Memory B cell (primary cell): ENCODE data around the gene NHS.

Experiments used
- ATAC-seq: fragments of 150-1000 bp; cut with Tn5 transposase; 2 replicates; pipeline ENCODE4 v1.10.0; 2021; ENCODE audit warnings: low read depth, mild to moderate bottlenecking, moderate library complexity
- DNase-seq, 2 donors: peaks; one replicate each; pipeline ENCODE4 v3.0.0; 2022; ENCODE audit warnings: low spot score in 2 of 2
- H3K27ac Mint-ChIP-seq: one replicate; pipeline ENCODE4 v1.8.0; 2022; ENCODE audit warnings: mild to moderate bottlenecking, moderate library complexity, mixed read lengths
- H3K27me3 Mint-ChIP-seq: one replicate; pipeline ENCODE4 v1.8.0; 2022; ENCODE audit warnings: mixed read lengths
- H3K36me3 Mint-ChIP-seq: one replicate; pipeline ENCODE4 v1.8.0; 2022; ENCODE audit warnings: mild to moderate bottlenecking, mixed read lengths
- H3K4me1 Mint-ChIP-seq: one replicate; pipeline ENCODE4 v1.8.0; 2022; ENCODE audit warnings: mixed read lengths
- H3K4me3 Mint-ChIP-seq: one replicate; pipeline ENCODE4 v1.8.0; 2022; ENCODE audit warnings: mild to moderate bottlenecking, moderate library complexity, mixed read lengths
- H3K9me3 Mint-ChIP-seq: one replicate; pipeline ENCODE4 v1.8.0; 2022; ENCODE audit warnings: mixed read lengths

NHS gene

GRCh38 chrX:17414027-17414658 lies 39.1 kb downstream of the NHS start:
- Mint-ChIP-seq H3K4me3 (no peak overlapping the region), H3K27ac (no peak overlapping the region), H3K36me3 (no peaks in the 10 kb centered on the region), H3K9me3 (no peaks in the 10 kb centered on the region), H3K4me1 (no peaks in the 10 kb centered on the region), H3K27me3 (peaks cover 1% of the 10 kb centered on the region)
- DNase-seq: no peak
- no peak for ATAC-seq

GRCh38 chrX:17414839-17415238 lies 39.8 kb downstream of the NHS start:
- H3K36me3 Mint-ChIP-seq: no peaks in the 10 kb centered on the region
- peaks cover 1% of the 10 kb centered on the region for H3K27me3 Mint-ChIP-seq
- H3K4me3 Mint-ChIP-seq: no peak overlapping the region
- no peak overlapping the region for H3K27ac Mint-ChIP-seq
- DNase-seq: no peak
- H3K4me1 Mint-ChIP-seq: no peaks in the 10 kb centered on the region
- no peak for ATAC-seq
- H3K9me3 Mint-ChIP-seq: no peaks in the 10 kb centered on the region

- Mint-ChIP-seq H3K9me3 (peaks cover 2% of the 10 kb centered on the region), H3K27me3 (peaks cover 4% of the 10 kb centered on the region), H3K27ac (no peak overlapping the region), H3K4me1 (no peaks in the 10 kb centered on the region), H3K4me3 (no peak overlapping the region), H3K36me3 (no peaks in the 10 kb centered on the region)
- ATAC-seq (no peak), DNase-seq (no peak)
These were observed 40.3 kb downstream of the NHS start for GRCh38 chrX:17415242-17415810.

GRCh38 chrX:17417372-17417771 lies 42.4 kb downstream of the NHS start:
- H3K4me3 Mint-ChIP-seq: no peak overlapping the region
- peaks cover 3% of the 10 kb centered on the region for H3K9me3 Mint-ChIP-seq
- H3K27ac Mint-ChIP-seq: no peak overlapping the region
- H3K4me1 Mint-ChIP-seq: no peaks in the 10 kb centered on the region
- H3K36me3 Mint-ChIP-seq: no peaks in the 10 kb centered on the region
- H3K27me3 Mint-ChIP-seq: peaks cover 5% of the 10 kb centered on the region
- ATAC-seq: no peak
- no peak for DNase-seq

GRCh38 chrX:17425136-17425535 lies 50.1 kb downstream of the NHS start:
- Mint-ChIP-seq H3K9me3 (peaks cover 3% of the 10 kb centered on the region), H3K27me3 (peaks cover 3% of the 10 kb centered on the region), H3K36me3 (no peaks in the 10 kb centered on the region), H3K4me3 (no peak overlapping the region), H3K27ac (no peak overlapping the region), H3K4me1 (no peaks in the 10 kb centered on the region)
- DNase-seq (no peak), ATAC-seq (no peak)

GRCh38 chrX:17425551-17425950 lies 50.6 kb downstream of the NHS start:
- DNase-seq (no peak), ATAC-seq (no peak)
- Mint-ChIP-seq H3K4me1 (no peaks in the 10 kb centered on the region), H3K36me3 (no peaks in the 10 kb centered on the region), H3K27me3 (no peaks in the 10 kb centered on the region), H3K27ac (no peak overlapping the region), H3K4me3 (no peak overlapping the region), H3K9me3 (no peaks in the 10 kb centered on the region)

GRCh38 chrX:17431171-17431570 lies 56.2 kb downstream of the NHS start:
- no peaks in the 10 kb centered on the region for H3K9me3 Mint-ChIP-seq
- no peaks in the 10 kb centered on the region for H3K27me3 Mint-ChIP-seq
- H3K4me1 Mint-ChIP-seq: no peaks in the 10 kb centered on the region
- no peak overlapping the region for H3K4me3 Mint-ChIP-seq
- ATAC-seq: no peak
- no peak overlapping the region for H3K27ac Mint-ChIP-seq
- no peaks in the 10 kb centered on the region for H3K36me3 Mint-ChIP-seq
- no peak for DNase-seq

GRCh38 chrX:17432158-17432557 lies 57.2 kb downstream of the NHS start:
- H3K27ac Mint-ChIP-seq: no peak overlapping the region
- no peaks in the 10 kb centered on the region for H3K27me3 Mint-ChIP-seq
- DNase-seq: no peak
- H3K4me1 Mint-ChIP-seq: no peaks in the 10 kb centered on the region
- H3K36me3 Mint-ChIP-seq: no peaks in the 10 kb centered on the region
- ATAC-seq: no peak
- no peaks in the 10 kb centered on the region for H3K9me3 Mint-ChIP-seq
- H3K4me3 Mint-ChIP-seq: no peak overlapping the region

- DNase-seq (no peak), ATAC-seq (no peak)
- H3K27ac Mint-ChIP-seq: no peak overlapping the region
- H3K4me1 Mint-ChIP-seq: no peaks in the 10 kb centered on the region
- no peaks in the 10 kb centered on the region for H3K36me3 Mint-ChIP-seq
- no peaks in the 10 kb centered on the region for H3K9me3 Mint-ChIP-seq
- H3K27me3 Mint-ChIP-seq: no peaks in the 10 kb centered on the region
- no peak overlapping the region for H3K4me3 Mint-ChIP-seq
These were observed 59.0 kb downstream of the NHS start for GRCh38 chrX:17433965-17434364.

GRCh38 chrX:17435476-17435875 lies 60.5 kb downstream of the NHS start:
- ATAC-seq (no peak), DNase-seq (no peak)
- no peaks in the 10 kb centered on the region for H3K36me3 Mint-ChIP-seq
- H3K27me3 Mint-ChIP-seq: no peaks in the 10 kb centered on the region
- no peak overlapping the region for H3K4me3 Mint-ChIP-seq
- H3K27ac Mint-ChIP-seq: no peak overlapping the region
- H3K4me1 Mint-ChIP-seq: no peaks in the 10 kb centered on the region
- H3K9me3 Mint-ChIP-seq: no peaks in the 10 kb centered on the region

GRCh38 chrX:17438221-17438620 lies 63.2 kb downstream of the NHS start:
- Mint-ChIP-seq H3K27ac (no peak overlapping the region), H3K9me3 (no peaks in the 10 kb centered on the region), H3K36me3 (no peaks in the 10 kb centered on the region), H3K4me1 (no peaks in the 10 kb centered on the region), H3K27me3 (no peaks in the 10 kb centered on the region), H3K4me3 (no peak overlapping the region)
- ATAC-seq: no peak
- no peak for DNase-seq

GRCh38 chrX:17440258-17440657 lies 65.3 kb downstream of the NHS start:
- H3K27me3 Mint-ChIP-seq: no peaks in the 10 kb centered on the region
- H3K4me1 Mint-ChIP-seq: no peaks in the 10 kb centered on the region
- H3K36me3 Mint-ChIP-seq: no peaks in the 10 kb centered on the region
- DNase-seq (no peak), ATAC-seq (no peak)
- H3K4me3 Mint-ChIP-seq: no peak overlapping the region
- no peaks in the 10 kb centered on the region for H3K9me3 Mint-ChIP-seq
- no peak overlapping the region for H3K27ac Mint-ChIP-seq

GRCh38 chrX:17440836-17441235 lies 65.8 kb downstream of the NHS start:
- ATAC-seq (no peak), DNase-seq (no peak)
- Mint-ChIP-seq H3K9me3 (no peaks in the 10 kb centered on the region), H3K36me3 (no peaks in the 10 kb centered on the region), H3K27me3 (no peaks in the 10 kb centered on the region), H3K4me3 (no peak overlapping the region), H3K4me1 (no peaks in the 10 kb centered on the region), H3K27ac (no peak overlapping the region)

GRCh38 chrX:17441965-17442364 lies 67.0 kb downstream of the NHS start:
- H3K9me3 Mint-ChIP-seq: no peaks in the 10 kb centered on the region
- H3K4me3 Mint-ChIP-seq: no peak overlapping the region
- ATAC-seq: no peak

GRCh38 chrX:17442898-17443297 lies 67.9 kb downstream of the NHS start:
- Mint-ChIP-seq H3K27me3 (no peaks in the 10 kb centered on the region), H3K27ac (no peak overlapping the region), H3K4me1 (no peaks in the 10 kb centered on the region), H3K9me3 (no peaks in the 10 kb centered on the region), H3K36me3 (no peaks in the 10 kb centered on the region), H3K4me3 (no peak overlapping the region)
- no peak for DNase-seq
- ATAC-seq: no peak

More at GRCh38 chrX:17441965-17442364, 67.0 kb downstream of the NHS start:
- no peaks in the 10 kb centered on the region for H3K27me3 Mint-ChIP-seq
- H3K27ac Mint-ChIP-seq: no peak overlapping the region
- H3K36me3 Mint-ChIP-seq: no peaks in the 10 kb centered on the region
- no peaks in the 10 kb centered on the region for H3K4me1 Mint-ChIP-seq
- no peak for DNase-seq
